GM12878 (cell line): ENCODE data around the gene NFKBIZ. TPM values are rescaled to one million over a fixed set of nuclear protein-coding genes. Genes with fewer than 3 reads are reported as not detected.
A peak's percentile ranks its signal among the peaks of the same experiment; 100 is the strongest.

Experiments used
- ATAC-seq: fragments of 200-7000 bp; cut with Tn5 transposase; 3 replicates; pipeline ENCODE4 v1.9.1; 2020; ENCODE audit warnings: mild to moderate bottlenecking, moderate library complexity
- BruUV-seq: library from RNA; stranded (reverse); fragments of 400-500 nt; replicated peaks from 2 replicates; lab custom pipeline; 2021; lab: Mats Ljungman, UMichigan
- CTCF ChIA-PET: fragments of 300-600 bp; sonication (Branson Sonifier 250); formaldehyde crosslinking; extraction: SDS; loops from one replicate; lab custom pipeline; 2021; ENCODE audit warnings: inconsistent platforms; lab: Yijun Ruan, JAX
- POLR2A ChIA-PET: fragments of 350-600 bp; formaldehyde crosslinking; extraction: SDS; loops from one replicate; lab custom pipeline; 2021; ENCODE audit warnings: inconsistent platforms; lab: Charles Lee
- RAD21 ChIA-PET: fragments of 300-600 bp; sonication (Branson Sonifier 250); formaldehyde crosslinking; loops from one replicate; lab custom pipeline; 2023; ENCODE audit warnings: antibody characterized with exemption; ENCODE audit not compliant: unreplicated experiment; lab: Charles Lee
- SMC1A ChIA-PET: fragments of 300-600 bp; sonication (Branson Sonifier 250); formaldehyde crosslinking; loops from one replicate; lab custom pipeline; 2023; ENCODE audit not compliant: unreplicated experiment, uncharacterized antibody; lab: Charles Lee
- DNase-seq: peaks from one replicate; pipeline ENCODE4 v3.0.0-alpha.2; 2011; ENCODE audit warnings: low read depth, low spot score
- FAIRE-seq: peaks from 3 replicates; lab custom pipeline; 2011; peaks lifted over from hg19 to GRCh38; lab: Jason Lieb, UNC
- H2AFZ ChIP-seq: 2 replicates; pipeline ENCODE4 v1.6.0; 2011; ENCODE audit warnings: low read depth, low read length, control low read depth; ENCODE audit not compliant: control insufficient read depth
- H3K27ac ChIP-seq: 2 replicates; pipeline ENCODE4 v1.5.1; 2011; ENCODE audit warnings: control low read depth; ENCODE audit not compliant: control insufficient read depth, insufficient read depth
- H3K27me3 ChIP-seq, 2 experiments: replicated peaks in 1 of 2; 2 replicates each; pipeline versions ENCODE4 v1.6.0 to v1.6.1; 2011; ENCODE audit warnings: low read length in 1 of 2; ENCODE audit not compliant: control insufficient read depth in 2 of 2, insufficient read depth in 2 of 2
- H3K36me3 ChIP-seq, 2 experiments: 2 replicates each; pipeline ENCODE4 v1.5.1; 2011; ENCODE audit warnings: low read length in 1 of 2; ENCODE audit not compliant: control insufficient read depth in 2 of 2, insufficient read depth in 2 of 2
- H3K4me1 ChIP-seq: 2 replicates; pipeline ENCODE4 v1.6.1; 2011; ENCODE audit warnings: mild to moderate bottlenecking, low read length, moderate library complexity, mixed read lengths; ENCODE audit not compliant: control insufficient read depth, insufficient read depth
- H3K4me2 ChIP-seq: 2 replicates; pipeline ENCODE4 v1.6.0; 2011; ENCODE audit warnings: control low read depth; ENCODE audit not compliant: control insufficient read depth, insufficient read depth
- H3K4me3 ChIP-seq: fragments of 200-600 bp; sonication (generic); 2 replicates; pipeline ENCODE4 v1.5.1; 2016
- H3K79me2 ChIP-seq: 2 replicates; pipeline ENCODE4 v1.6.0; 2011; ENCODE audit warnings: low read length; ENCODE audit not compliant: control insufficient read depth, insufficient read depth
- H3K9ac ChIP-seq: 2 replicates; pipeline ENCODE4 v1.8.0; 2011; ENCODE audit warnings: low read length, control low read depth, mixed read lengths; ENCODE audit not compliant: control insufficient read depth, insufficient read depth
- H3K9me3 ChIP-seq: replicated peaks from 3 replicates; pipeline ENCODE4 v1.5.1; 2011; ENCODE audit warnings: mild to moderate bottlenecking, low read length; ENCODE audit not compliant: control insufficient read depth, insufficient read depth
- H4K20me1 ChIP-seq: 2 replicates; pipeline ENCODE4 v1.6.0; 2011; ENCODE audit not compliant: control insufficient read depth, insufficient read depth
- POLR2AphosphoS2 ChIP-seq: IDR thresholded peaks from 2 replicates; pipeline ENCODE4 v1.6.1; 2011; ENCODE audit warnings: low read depth, mild to moderate bottlenecking, low read length, improper control_type of control experiment, moderate library complexity
- WGBS: methylation state at CpG from one replicate; pipeline ENCODE4 v1.1.6; 2016; ENCODE audit warnings: low lambda C conversion rate; ENCODE audit not compliant: insufficient replicate concordance, insufficient coverage; ENCODE audit errors: missing lambda C conversion rate; 5-methylcytosine and 5-hydroxymethylcytosine counted together
- in situ Hi-C: fragments of 300-500 bp; cut with MboI; formaldehyde crosslinking; loops from 9 replicates; pipeline ENCODE4 v1.14.3; 2018; ENCODE audit warnings: mixed read lengths
- intact Hi-C: fragments of 100-400 bp; cut with micrococcal nuclease; formaldehyde crosslinking; loops from one replicate; pipeline ENCODE4 v1.14.2; 2022; ENCODE audit not compliant: unreplicated experiment
- polyA plus RNA-seq, 11 experiments: library from polyadenylated mRNA; depleted of rRNA in 4 of 11; unstranded in 6 of 11; stranded (reverse) in 5 of 11; fragments of >200 nt; fragmentation: Nextera tagmentation in 4 of 11; fragmentation: Illumina TruSeq in 1 of 11; extraction: Ambion mirVana in 4 of 11; extraction: Trizol in 1 of 11; gene quantifications; 1 replicate in 1 of 11; 2 replicates in 10 of 11; pipeline versions ENCODE4 v1.2.1 to v1.2.3, GENCODE V29; 2011 to 2016; ENCODE audit warnings: inconsistent platforms in 2 of 11, missing spikeins in 2 of 11, low read depth in 1 of 11
- total RNA-seq, 4 experiments: library from RNA; depleted of rRNA in 3 of 4; stranded (reverse); fragments of >200 nt in 3 of 4; fragmentation: Illumina TruSeq in 1 of 4; extraction: Trizol in 1 of 4; gene quantifications; 2 replicates each; pipeline versions ENCODE4 v1.2.1 to v1.2.3, GENCODE V29; 2013 to 2021
- TF ChIP-seq, protein P1 (sequence below): fragments of 450-650 bp; formaldehyde crosslinking; IDR thresholded peaks from 2 replicates; pipeline ENCODE4 v1.4.0; 2022; ENCODE audit warnings: mild to moderate bottlenecking, moderate library complexity

NFKBIZ gene
- total and polyA plus RNA-seq, 10 of the 15 experiments (the other 5 are each of a cell fraction or from before 2014, with no cell fraction given): 6.3 to 53.8 (median 17.3) TPM

- 78% methylated on average over 3 of the region's 3 CpGs for WGBS
- ChIA-PET CTCF (interaction anchor here (0.9 to 3.3 kb wide), 5 partner anchors 40 to 371 kb away, joined by 3 to 22 read pairs (median 12); no protein-coding TSS in a partner anchor), POLR2A (interaction anchor here (0.7 to 1.2 kb wide), 4 partner anchors 9 to 81 kb away, joined by 3 read pairs; no protein-coding TSS in a partner anchor), SMC1A (interaction anchor here (1.3 to 10.9 kb wide), 12 partner anchors 15 to 372 kb away, joined by 3 to 72 read pairs (median 19); no protein-coding TSS in a partner anchor), RAD21 (interaction anchor here (1.2 to 5.1 kb wide), 5 partner anchors 24 to 205 kb away, joined by 3 to 44 read pairs (median 22); no protein-coding TSS in a partner anchor)
- Histone ChIP-seq H3K27ac (no peak overlapping the region), H3K4me1 (peaks cover 17% of the 10 kb centered on the region), H3K4me2 (peak overlapping the region; percentile 47; the same call in 1 of the 2 replicates), H3K9ac (no peak overlapping the region), H2AFZ (no peak overlapping the region), H3K79me2 (peaks cover 65% of the 10 kb centered on the region), H3K27me3 (no peaks in the 10 kb centered on the region), H4K20me1 (no peaks in the 10 kb centered on the region), H3K4me3 (no peak overlapping the region), H3K36me3 (peaks cover 21 to 56% of the 10 kb centered on the region in 2 experiments), H3K9me3 (no peaks in the 10 kb centered on the region)
- intact Hi-C loops: loop anchor here (5.0 kb wide), 1 partner anchor 203 kb away; no protein-coding TSS in a partner anchor
- BruUV-seq: no TSS peak
- ATAC-seq: no peak
- in situ Hi-C loops: no loop called here
- TF ChIP-seq, protein P1, sequence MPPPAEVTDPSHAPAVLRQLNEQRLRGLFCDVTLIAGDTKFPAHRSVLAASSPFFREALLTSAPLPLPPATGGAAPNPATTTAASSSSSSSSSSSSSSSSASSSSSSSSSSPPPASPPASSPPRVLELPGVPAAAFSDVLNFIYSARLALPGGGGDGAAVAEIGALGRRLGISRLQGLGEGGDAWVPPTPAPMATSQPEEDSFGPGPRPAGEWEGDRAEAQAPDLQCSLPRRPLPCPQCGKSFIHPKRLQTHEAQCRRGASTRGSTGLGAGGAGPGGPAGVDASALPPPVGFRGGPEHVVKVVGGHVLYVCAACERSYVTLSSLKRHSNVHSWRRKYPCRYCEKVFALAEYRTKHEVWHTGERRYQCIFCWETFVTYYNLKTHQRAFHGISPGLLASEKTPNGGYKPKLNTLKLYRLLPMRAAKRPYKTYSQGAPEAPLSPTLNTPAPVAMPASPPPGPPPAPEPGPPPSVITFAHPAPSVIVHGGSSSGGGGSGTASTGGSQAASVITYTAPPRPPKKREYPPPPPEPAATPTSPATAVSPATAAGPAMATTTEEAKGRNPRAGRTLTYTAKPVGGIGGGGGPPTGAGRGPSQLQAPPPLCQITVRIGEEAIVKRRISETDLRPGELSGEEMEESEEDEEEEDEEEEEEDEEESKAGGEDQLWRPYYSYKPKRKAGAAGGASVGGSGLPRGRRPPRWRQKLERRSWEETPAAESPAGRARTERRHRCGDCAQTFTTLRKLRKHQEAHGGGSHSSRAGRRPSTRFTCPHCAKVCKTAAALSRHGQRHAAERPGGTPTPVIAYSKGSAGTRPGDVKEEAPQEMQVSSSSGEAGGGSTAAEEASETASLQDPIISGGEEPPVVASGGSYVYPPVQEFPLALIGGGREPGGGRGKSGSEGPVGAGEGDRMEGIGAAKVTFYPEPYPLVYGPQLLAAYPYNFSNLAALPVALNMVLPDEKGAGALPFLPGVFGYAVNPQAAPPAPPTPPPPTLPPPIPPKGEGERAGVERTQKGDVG (CRISPR knock-in tag): 0 out of 2 replicates have a peak, but pooled peaks have one; percentile 9
- no peak for TF ChIP-seq POLR2AphosphoS2
- no peak for DNase-seq
- FAIRE-seq: no peak
Observed at GRCh38 chr3:101853982-101854381, 4.7 kb downstream of the NFKBIZ start.
